Spleen (tissue), 7 donors: Measurements from ENCODE around the gene ADAM10.

ENCODE experiments used
- POLR2A ChIP-seq, 3 donors: fragments of 450-650 bp; IDR thresholded peaks; one replicate each; pipeline ENCODE4 v1.5.1; 2017; ENCODE audit warnings: antibody characterized with exemption in 3 of 3, mild to moderate bottlenecking in 1 of 3
- TF ChIP-seq, protein P1 (sequence below), 11 experiments: fragments of 200-600 bp in 7 of 11; fragments of 450-650 bp in 4 of 11; sonication (generic) in 4 of 11; IDR thresholded peaks in 8 of 11; conservative IDR thresholded peaks in 3 of 11; 1 replicate in 7 of 11; 2 replicates in 4 of 11; pipeline versions ENCODE4 v1.4.0 to v1.8.0; 2016 to 2021; ENCODE audit warnings: antibody characterized with exemption in 11 of 11, inconsistent platforms in 4 of 11, mild to moderate bottlenecking in 1 of 11
- donor health status: DM: no; HTN: no; CAD: no; lungs with moderate emphysema.
- donor health status: DM: no; HTN: no; CAD: no.
- donor health status: DM: no; HTN: no; CAD: no.

GRCh38 chr15:58551764-58552504, 197.6 kb downstream of the ADAM10 start:
- TF ChIP-seq, protein P1, sequence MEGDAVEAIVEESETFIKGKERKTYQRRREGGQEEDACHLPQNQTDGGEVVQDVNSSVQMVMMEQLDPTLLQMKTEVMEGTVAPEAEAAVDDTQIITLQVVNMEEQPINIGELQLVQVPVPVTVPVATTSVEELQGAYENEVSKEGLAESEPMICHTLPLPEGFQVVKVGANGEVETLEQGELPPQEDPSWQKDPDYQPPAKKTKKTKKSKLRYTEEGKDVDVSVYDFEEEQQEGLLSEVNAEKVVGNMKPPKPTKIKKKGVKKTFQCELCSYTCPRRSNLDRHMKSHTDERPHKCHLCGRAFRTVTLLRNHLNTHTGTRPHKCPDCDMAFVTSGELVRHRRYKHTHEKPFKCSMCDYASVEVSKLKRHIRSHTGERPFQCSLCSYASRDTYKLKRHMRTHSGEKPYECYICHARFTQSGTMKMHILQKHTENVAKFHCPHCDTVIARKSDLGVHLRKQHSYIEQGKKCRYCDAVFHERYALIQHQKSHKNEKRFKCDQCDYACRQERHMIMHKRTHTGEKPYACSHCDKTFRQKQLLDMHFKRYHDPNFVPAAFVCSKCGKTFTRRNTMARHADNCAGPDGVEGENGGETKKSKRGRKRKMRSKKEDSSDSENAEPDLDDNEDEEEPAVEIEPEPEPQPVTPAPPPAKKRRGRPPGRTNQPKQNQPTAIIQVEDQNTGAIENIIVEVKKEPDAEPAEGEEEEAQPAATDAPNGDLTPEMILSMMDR (IDR thresholded peaks at IDR 0.05 in 8 of 11, conservative IDR thresholded peaks at IDR 0.05 in 3 of 11), result no peak
- TF ChIP-seq POLR2A (IDR thresholded peaks at IDR 0.05), result no peak
